H1 (cell line): ENCODE data around the gene QDPR. TPM values are rescaled to one million over a fixed set of nuclear protein-coding genes. Genes with fewer than 3 reads are reported as not detected.

ENCODE experiments used
- CTCF ChIA-PET: fragments of 300-600 bp; sonication (Branson Sonifier 250); formaldehyde crosslinking; loops from one replicate; lab custom pipeline; 2021; ENCODE audit not compliant: partially characterized antibody; lab: Charles Lee
- POLR2A ChIA-PET: fragments of 300-600 bp; sonication (Branson Sonifier 250); formaldehyde crosslinking; loops from one replicate; lab custom pipeline; 2021; ENCODE audit warnings: inconsistent platforms; ENCODE audit not compliant: partially characterized antibody; lab: Charles Lee
- DNase-seq, 2 experiments: peaks; one replicate each; pipeline versions ENCODE4 v3.0.0 to v3.0.0-alpha.2; 2010 to 2022; ENCODE audit warnings: low spot score in 2 of 2, low read depth in 1 of 2, mixed read lengths in 1 of 2
- FAIRE-seq: peaks from 2 replicates; lab custom pipeline; 2011; peaks lifted over from hg19 to GRCh38; lab: Jason Lieb, UNC
- H2AFZ ChIP-seq: 2 replicates; pipeline ENCODE4 v1.8.1; 2012; ENCODE audit warnings: low read length, inconsistent platforms
- H2AK5ac ChIP-seq: 2 replicates; pipeline ENCODE4 v1.6.1; 2013; ENCODE audit warnings: low read depth, low read length
- H2BK120ac ChIP-seq: replicated peaks from 2 replicates; pipeline ENCODE3; 2013; ENCODE audit warnings: low read depth, low read length, inconsistent platforms
- H2BK12ac ChIP-seq: 2 replicates; pipeline ENCODE4 v1.6.1; 2013; ENCODE audit warnings: low read depth, low read length
- H2BK15ac ChIP-seq: 2 replicates; pipeline ENCODE4 v1.6.1; 2013; ENCODE audit warnings: low read length
- H2BK20ac ChIP-seq: 2 replicates; pipeline ENCODE4 v1.6.1; 2013; ENCODE audit warnings: low read length
- H2BK5ac ChIP-seq: 2 replicates; pipeline ENCODE4 v1.6.1; 2013; ENCODE audit warnings: low read depth, low read length
- H3K14ac ChIP-seq: 2 replicates; pipeline ENCODE4 v1.6.1; 2013; ENCODE audit warnings: inconsistent platforms; ENCODE audit not compliant: insufficient read length
- H3K18ac ChIP-seq: 2 replicates; pipeline ENCODE4 v1.6.1; 2013; ENCODE audit warnings: low read length; ENCODE audit errors: extremely low read depth
- H3K23ac ChIP-seq: 2 replicates; pipeline ENCODE4 v1.6.1; 2013; ENCODE audit warnings: inconsistent platforms; ENCODE audit not compliant: insufficient read length
- H3K23me2 ChIP-seq: 2 replicates; pipeline ENCODE4 v1.6.1; 2013; ENCODE audit warnings: low read depth, low read length
- H3K27ac ChIP-seq: 2 replicates; pipeline ENCODE4 v1.6.1; 2011; ENCODE audit warnings: low read depth, low read length, inconsistent platforms
- H3K27me3 ChIP-seq, 4 experiments: replicated peaks in 1 of 4; 1 replicate in 1 of 4; 2 replicates in 3 of 4; pipeline versions ENCODE4 v1.6.1 to v1.8.1; 2011 to 2013; ENCODE audit warnings: low read length in 3 of 4, mild to moderate bottlenecking in 3 of 4, inconsistent platforms in 2 of 4, mixed read lengths in 2 of 4, moderate library complexity in 1 of 4; ENCODE audit not compliant: control insufficient read depth in 3 of 4, insufficient read depth in 3 of 4; ENCODE audit errors: extremely low read depth in 1 of 4
- H3K36me3 ChIP-seq, 4 experiments: 2 replicates each; pipeline versions ENCODE4 v1.6.1 to v1.8.1; 2011 to 2013; ENCODE audit warnings: mild to moderate bottlenecking in 4 of 4, low read length in 3 of 4, moderate library complexity in 2 of 4, control low read depth in 1 of 4, inconsistent platforms in 1 of 4; ENCODE audit not compliant: insufficient read depth in 4 of 4, control insufficient read depth in 2 of 4
- H3K4ac ChIP-seq: replicated peaks from 2 replicates; pipeline ENCODE3; 2013; ENCODE audit warnings: low read length, low read depth, mixed read lengths, inconsistent platforms; ENCODE audit not compliant: insufficient read length
- H3K4me1 ChIP-seq, 4 experiments: replicated peaks in 1 of 4; 1 replicate in 1 of 4; 2 replicates in 3 of 4; pipeline versions ENCODE4 v1.6.1 to v1.8.1; 2011 to 2013; ENCODE audit warnings: low read length in 3 of 4, inconsistent platforms in 2 of 4, mixed read lengths in 1 of 4; ENCODE audit not compliant: insufficient read depth in 4 of 4, control insufficient read depth in 3 of 4
- H3K4me2 ChIP-seq, 2 experiments: 2 replicates each; pipeline versions ENCODE4 v1.6.1 to v1.8.1; 2011 to 2013; ENCODE audit warnings: low read depth in 2 of 2, low read length in 2 of 2, control low read depth in 1 of 2, inconsistent platforms in 1 of 2, mild to moderate bottlenecking in 1 of 2; ENCODE audit not compliant: insufficient read depth in 1 of 2
- H3K4me3 ChIP-seq, 4 experiments: fragments of 200-600, 300-600 bp in 1 of 4; sonication (generic), shearing (Covaris generic), sonication (Bioruptor Twin) in 1 of 4; 2 replicates each; pipeline versions ENCODE4 v1.5.1 to v1.8.1; 2011 to 2016; ENCODE audit warnings: low read length in 4 of 4, low read depth in 3 of 4, control low read depth in 2 of 4, inconsistent platforms in 2 of 4, mild to moderate bottlenecking in 2 of 4, mixed read lengths in 1 of 4, moderate library complexity in 1 of 4; ENCODE audit not compliant: insufficient read depth in 2 of 4; ENCODE audit errors: extremely low read depth in 1 of 4
- H3K56ac ChIP-seq: replicated peaks from 2 replicates; pipeline ENCODE3; 2013; ENCODE audit warnings: low read depth, mild to moderate bottlenecking, mixed read lengths, low read length, inconsistent platforms; ENCODE audit not compliant: insufficient read length
- H3K79me1 ChIP-seq: 2 replicates; pipeline ENCODE4 v1.6.1; 2013; ENCODE audit warnings: low read depth, low read length, control low read depth
- H3K79me2 ChIP-seq, 2 experiments: 2 replicates each; pipeline versions ENCODE4 v1.6.1 to v1.8.1; 2012 to 2013; ENCODE audit warnings: low read length in 2 of 2, mild to moderate bottlenecking in 2 of 2, inconsistent platforms in 1 of 2; ENCODE audit not compliant: insufficient read depth in 2 of 2, control insufficient read depth in 1 of 2
- H3K9ac ChIP-seq, 4 experiments: replicated peaks in 1 of 4; 1 replicate in 1 of 4; 2 replicates in 3 of 4; pipeline versions ENCODE4 v1.6.1 to v1.8.1; 2011 to 2013; ENCODE audit warnings: low read depth in 3 of 4, low read length in 3 of 4, control low read depth in 2 of 4, mild to moderate bottlenecking in 2 of 4, moderate library complexity in 2 of 4, inconsistent platforms in 1 of 4; ENCODE audit errors: extremely low read depth in 1 of 4
- H3K9me3 ChIP-seq, 2 experiments: 2 replicates each; pipeline versions ENCODE4 v1.6.1 to v1.8.1; 2012 to 2013; ENCODE audit warnings: mild to moderate bottlenecking in 2 of 2, moderate library complexity in 2 of 2, control low read depth in 1 of 2, inconsistent platforms in 1 of 2, low read depth in 1 of 2, low read length in 1 of 2, mixed read lengths in 1 of 2; ENCODE audit not compliant: insufficient read depth in 2 of 2
- H4K20me1 ChIP-seq, 2 experiments: replicated peaks in 1 of 2; 2 replicates each; pipeline versions ENCODE3 to v1.8.1; 2011 to 2013; ENCODE audit warnings: inconsistent platforms in 2 of 2, low read length in 2 of 2, mild to moderate bottlenecking in 1 of 2; ENCODE audit not compliant: insufficient read depth in 2 of 2, control insufficient read depth in 1 of 2
- H4K5ac ChIP-seq: 2 replicates; pipeline ENCODE4 v1.6.1; 2013; ENCODE audit warnings: low read length, low read depth, mixed read lengths, inconsistent platforms; ENCODE audit not compliant: insufficient read length
- H4K8ac ChIP-seq: 2 replicates; pipeline ENCODE4 v1.8.0; 2013; ENCODE audit warnings: mild to moderate bottlenecking, moderate library complexity, low read length, inconsistent platforms; ENCODE audit not compliant: insufficient read depth; ENCODE audit errors: extremely low read depth
- H4K91ac ChIP-seq: replicated peaks from 2 replicates; pipeline ENCODE3; 2013; ENCODE audit warnings: low read length, mixed read lengths, inconsistent platforms; ENCODE audit not compliant: insufficient read length
- BCL11A ChIP-seq, 2 experiments: IDR thresholded peaks; one replicate each; pipeline ENCODE4 v1.6.1; 2011; ENCODE audit warnings: low read depth in 2 of 2, low read length in 2 of 2, mild to moderate bottlenecking in 2 of 2
- CBX8 ChIP-seq: fragments of 300-800, 300-1000 bp; sonication (generic); IDR thresholded peaks from 2 replicates; pipeline ENCODE4 v1.7.1; 2016; ENCODE audit warnings: low read depth, low read length, borderline replicate concordance
- CTCF ChIP-seq, 3 experiments: IDR thresholded peaks; 1 replicate in 2 of 3; 2 replicates in 1 of 3; pipeline versions ENCODE4 v1.5.1 to v1.6.1; 2011; ENCODE audit warnings: low read length in 3 of 3, mild to moderate bottlenecking in 3 of 3, inconsistent platforms in 2 of 3, low read depth in 1 of 3, moderate library complexity in 1 of 3; ENCODE audit not compliant: insufficient read depth in 1 of 3; ENCODE audit errors: control extremely low read depth in 1 of 3
- KDM5A ChIP-seq: fragments of 200-600 bp; IDR thresholded peaks from 2 replicates; pipeline ENCODE4 v1.7.1; 2012; ENCODE audit warnings: mild to moderate bottlenecking, low read length, inconsistent platforms, mixed read lengths
- RAD21 ChIP-seq, 2 experiments: IDR thresholded peaks in 1 of 2; conservative IDR thresholded peaks in 1 of 2; 2 replicates each; pipeline ENCODE4 v1.6.1; 2011; ENCODE audit warnings: low read depth in 2 of 2, low read length in 2 of 2, improper control_type of control experiment in 1 of 2, inconsistent platforms in 1 of 2, mild to moderate bottlenecking in 1 of 2, moderate library complexity in 1 of 2
- SIX5 ChIP-seq: IDR thresholded peaks from 2 replicates; pipeline ENCODE4 v1.6.1; 2011; ENCODE audit warnings: mild to moderate bottlenecking, low read depth, low read length
- SP4 ChIP-seq: IDR thresholded peaks from 2 replicates; pipeline ENCODE4 v1.6.1; 2012; ENCODE audit warnings: low read length, inconsistent platforms
- TCF12 ChIP-seq: IDR thresholded peaks from 2 replicates; pipeline ENCODE4 v1.6.1; 2011; ENCODE audit warnings: low read depth, mild to moderate bottlenecking, low read length
- USF2 ChIP-seq: IDR thresholded peaks from 2 replicates; pipeline ENCODE4 v1.6.1; 2011; ENCODE audit warnings: low read length, improper control_type of control experiment
- YY1 ChIP-seq: IDR thresholded peaks from 2 replicates; pipeline ENCODE4 v1.6.1; 2011; ENCODE audit warnings: low read depth, mild to moderate bottlenecking, low read length
- WGBS, 2 experiments: shearing (Covaris generic) in 1 of 2; methylation state at CpG; one replicate each; pipeline versions ENCODE4 v1.1.6 to v1.1.7; 2013 to 2015; ENCODE audit warnings: low lambda C conversion rate in 2 of 2, mixed read lengths in 2 of 2, inconsistent platforms in 1 of 2, low coverage in 1 of 2, missing lambda C conversion rate in 1 of 2; ENCODE audit not compliant: insufficient replicate concordance in 2 of 2, insufficient coverage in 1 of 2, insufficient read length in 1 of 2; ENCODE audit errors: extremely low coverage in 1 of 2, missing lambda C conversion rate in 1 of 2; 5-methylcytosine and 5-hydroxymethylcytosine counted together
- polyA plus RNA-seq, 7 experiments: library from polyadenylated mRNA; depleted of rRNA in 3 of 7; stranded (reverse) in 5 of 7; unstranded in 2 of 7; fragments of >200 nt in 5 of 7; fragments of 200-250 nt in 2 of 7; gene quantifications; 1 replicate in 5 of 7; 2 replicates in 1 of 7; 4 replicates in 1 of 7; pipeline versions ENCODE4 v1.2.1 to v1.2.3, GENCODE V29; 2011 to 2013; ENCODE audit warnings: missing spikeins in 2 of 7, mixed read lengths in 2 of 7
- total RNA-seq: library from RNA; stranded (reverse); fragmentation: NEBNext Ultra II Directional; extraction: Animal tissue kit (Norgen Biotek cat#: 25700); gene quantifications from 2 replicates; pipeline ENCODE4 v1.2.1, GENCODE V29; 2021

QDPR gene
- total and polyA plus RNA-seq, 2 of the 8 experiments (the other 6 are each of a cell fraction or from before 2014, with no cell fraction given) = 33.6 to 35.9 TPM

- Histone ChIP-seq H3K4ac (no peak overlapping the region), H2AK5ac (no peak overlapping the region), H3K23me2 (no peaks in the 10 kb centered on the region; the same call in 1 of the 2 replicates), H2BK15ac (no peak overlapping the region), H4K5ac (no peak overlapping the region), H2BK20ac (no peak overlapping the region), H2BK5ac (no peak overlapping the region), H3K9ac (no peak overlapping the region), H3K56ac (no peak overlapping the region), H2AFZ (no peak overlapping the region), H4K91ac (no peak overlapping the region), H3K9me3 (no peaks in the 10 kb centered on the region), H3K79me1 (no peaks in the 10 kb centered on the region), H3K4me2 (no peak overlapping the region), H3K36me3 (no peaks in the 10 kb centered on the region), H2BK12ac (no peak overlapping the region), H3K27me3 (no peaks in the 10 kb centered on the region; a peak in 1 of 7 replicates), H2BK120ac (no peak overlapping the region), H3K79me2 (no peaks in the 10 kb centered on the region), H3K18ac (no peak overlapping the region), H4K8ac (no peak overlapping the region), H3K23ac (no peak overlapping the region), H3K4me1 (no peaks in the 10 kb centered on the region), H3K27ac (no peak overlapping the region), H3K4me3 (no peak overlapping the region), H4K20me1 (no peaks in the 10 kb centered on the region), H3K14ac (no peak overlapping the region)
- TF ChIP-seq YY1 (no peak), CBX8 (no peak), KDM5A (no peak), USF2 (no peak), CTCF (IDR thresholded peaks at IDR 0.05; ENCODE audit: control extremely low read depth in 1 of 3, insufficient read depth in 1 of 3, low read depth in 1 of 3, low read length in 3 of 3) (peak; percentile 5 to 38 (median 23); a peak in 3 of 4 replicates), SIX5 (no peak), BCL11A (IDR thresholded peaks at IDR 0.05; ENCODE audit: low read depth in 2 of 2, low read length in 2 of 2) (no peak), RAD21 (IDR thresholded peaks at IDR 0.05 in 1 of 2, conservative IDR thresholded peaks at IDR 0.05 in 1 of 2; ENCODE audit: low read depth in 2 of 2, low read length in 2 of 2) (peak; percentile 55 to 63), TCF12 (no peak), SP4 (no peak)
- ChIA-PET CTCF (interaction anchor here (0.5 to 10.2 kb wide), 28 partner anchors 8 to 1181 kb away, joined by 3 to 118 read pairs (median 4); no protein-coding TSS in a partner anchor), POLR2A (no interaction called here)
- WGBS, 2 experiments = 45% methylated on average over 9 of the region's 9 CpGs; no CpG with 5 or more reads in 1 of the 2 experiments
- DNase-seq (no peak), FAIRE-seq (no peak)
Measured at GRCh38 chr4:17468619-17469221, 43.2 kb downstream of the QDPR start.
